GM13977 (cell line): Measurements from ENCODE around the gene BLACAT1.

Source experiments
- DNase-seq: peaks from one replicate; pipeline ENCODE4 v3.0.0; 2012; ENCODE audit warnings: low spot score
- in situ Hi-C: fragments of 300-500 bp; cut with MboI; formaldehyde crosslinking; loops from one replicate; pipeline ENCODE4 v1.12.0; 2022; ENCODE audit warnings: low sequenced_read_pairs, low pct_unique_long_range_greater_than_20kb, mixed read lengths, inconsistent platforms; ENCODE audit not compliant: unreplicated experiment
- TF ChIP-seq, protein P1 (sequence below): IDR thresholded peaks from 2 replicates; pipeline ENCODE4 v1.5.1; 2012; ENCODE audit warnings: mild to moderate bottlenecking, control low read depth; ENCODE audit not compliant: insufficient read depth; ENCODE audit errors: extremely low read depth, missing control alignments

Gene BLACAT1

DNA sequence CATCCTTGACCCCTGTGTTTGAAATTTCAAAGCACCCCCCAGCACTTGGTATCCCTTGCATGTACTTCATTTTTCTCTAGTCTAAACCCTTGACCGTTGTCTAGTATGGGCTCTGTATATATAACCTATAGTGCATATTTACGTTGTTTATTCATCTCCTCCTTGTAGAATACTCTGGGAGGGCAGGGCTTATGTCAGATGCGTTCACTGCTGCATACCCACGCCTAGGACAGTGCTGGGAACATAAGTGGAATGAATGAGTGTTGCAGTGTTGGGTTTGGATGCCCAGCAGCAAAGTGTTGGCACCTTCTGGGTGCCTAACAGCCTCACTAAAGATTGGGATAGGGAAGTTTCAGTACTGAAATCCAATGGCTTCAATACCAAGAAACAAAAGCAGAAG, 17.6 kb upstream of the BLACAT1 start:
- in situ Hi-C loops: no loop called here
- DNase-seq: no peak
- TF ChIP-seq, protein P1, sequence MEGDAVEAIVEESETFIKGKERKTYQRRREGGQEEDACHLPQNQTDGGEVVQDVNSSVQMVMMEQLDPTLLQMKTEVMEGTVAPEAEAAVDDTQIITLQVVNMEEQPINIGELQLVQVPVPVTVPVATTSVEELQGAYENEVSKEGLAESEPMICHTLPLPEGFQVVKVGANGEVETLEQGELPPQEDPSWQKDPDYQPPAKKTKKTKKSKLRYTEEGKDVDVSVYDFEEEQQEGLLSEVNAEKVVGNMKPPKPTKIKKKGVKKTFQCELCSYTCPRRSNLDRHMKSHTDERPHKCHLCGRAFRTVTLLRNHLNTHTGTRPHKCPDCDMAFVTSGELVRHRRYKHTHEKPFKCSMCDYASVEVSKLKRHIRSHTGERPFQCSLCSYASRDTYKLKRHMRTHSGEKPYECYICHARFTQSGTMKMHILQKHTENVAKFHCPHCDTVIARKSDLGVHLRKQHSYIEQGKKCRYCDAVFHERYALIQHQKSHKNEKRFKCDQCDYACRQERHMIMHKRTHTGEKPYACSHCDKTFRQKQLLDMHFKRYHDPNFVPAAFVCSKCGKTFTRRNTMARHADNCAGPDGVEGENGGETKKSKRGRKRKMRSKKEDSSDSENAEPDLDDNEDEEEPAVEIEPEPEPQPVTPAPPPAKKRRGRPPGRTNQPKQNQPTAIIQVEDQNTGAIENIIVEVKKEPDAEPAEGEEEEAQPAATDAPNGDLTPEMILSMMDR: no peak

DNA sequence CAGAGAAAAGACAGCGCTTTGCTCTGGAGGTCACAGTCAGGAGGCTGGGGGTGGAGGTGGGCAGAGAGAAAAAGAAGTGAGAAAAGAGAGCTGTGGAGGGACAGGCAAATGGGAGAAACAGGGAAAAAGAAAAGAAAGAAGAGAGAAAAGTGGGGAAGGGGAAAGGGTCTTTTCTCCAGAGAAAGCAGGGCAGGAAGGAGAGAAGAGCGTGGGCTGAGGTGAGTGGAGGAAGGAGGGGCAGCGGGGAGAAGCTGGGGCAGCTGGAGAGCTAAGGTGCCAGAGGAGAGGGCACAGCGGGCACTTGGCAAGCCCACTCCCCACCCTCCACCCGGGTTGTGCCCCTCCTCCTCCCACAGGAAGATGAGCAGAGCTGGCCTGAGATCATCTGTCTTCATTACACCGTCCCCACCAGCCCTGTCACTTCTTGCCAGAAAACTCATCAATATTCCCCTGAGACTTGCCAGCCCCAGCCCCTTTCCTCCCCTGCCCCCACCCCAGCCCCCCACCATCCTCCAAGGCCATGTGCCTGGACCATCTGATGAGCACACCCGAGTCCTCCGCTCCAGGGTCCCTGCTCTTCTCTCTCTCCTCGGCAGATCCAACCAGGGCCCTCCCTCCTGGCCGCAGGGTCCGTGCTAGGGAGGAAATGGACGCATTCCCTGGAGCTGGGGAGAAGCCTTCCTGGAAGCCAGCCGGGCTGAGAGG, 17.0 kb upstream of the BLACAT1 start:
- in situ Hi-C loops: no loop called here
- TF ChIP-seq, protein P1: no peak
- DNase-seq: no peak

DNA sequence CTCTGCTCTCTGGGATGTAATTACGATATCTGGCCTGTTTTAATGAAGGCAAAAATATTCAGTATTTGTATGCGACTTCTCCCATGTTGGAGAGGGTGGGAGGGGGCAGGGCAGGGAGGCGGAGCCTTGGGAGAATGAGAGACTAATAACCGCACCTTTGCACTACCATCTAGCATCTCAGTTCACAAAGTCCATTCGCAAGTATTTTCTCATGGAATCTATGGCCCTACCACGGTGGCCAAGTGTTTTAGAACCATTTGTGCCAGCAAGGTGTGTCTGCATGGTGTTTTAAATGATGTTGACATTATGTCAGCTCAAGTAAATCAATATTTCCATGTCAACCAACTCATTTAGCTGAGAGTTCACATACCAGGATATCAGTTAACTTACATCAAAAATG, 14.3 kb upstream of the BLACAT1 start:
- TF ChIP-seq, protein P1: no peak
- in situ Hi-C loops: no loop called here
- DNase-seq: no peak

DNA sequence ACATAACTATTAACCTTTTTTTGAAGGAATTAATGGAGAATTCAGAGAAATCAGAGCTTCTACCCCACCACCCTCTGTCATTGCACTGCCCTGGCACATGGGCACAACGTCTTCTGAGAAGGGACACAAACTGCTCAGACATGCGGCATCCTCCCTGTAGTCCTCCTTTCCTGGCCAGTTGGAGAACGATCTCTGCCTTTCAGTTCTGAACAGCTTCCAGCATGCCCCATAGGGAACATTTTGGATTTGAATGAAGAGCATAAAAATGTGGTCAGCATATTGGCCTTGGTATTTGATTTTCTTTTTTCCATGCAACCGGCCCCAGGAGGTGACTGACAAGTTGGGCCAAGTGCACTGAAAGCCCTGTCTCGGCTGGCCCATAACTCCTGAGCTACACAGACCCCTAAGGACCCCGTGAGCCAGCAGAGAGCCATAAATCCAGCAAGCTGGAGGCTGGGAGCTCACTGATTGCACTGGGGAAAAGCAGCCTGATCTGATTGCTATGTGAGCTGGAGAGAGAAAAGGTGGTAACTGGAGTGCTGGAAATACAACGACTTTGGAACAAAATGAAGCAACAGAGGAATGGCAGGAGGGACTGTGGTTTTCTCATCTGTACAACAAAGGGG, 10.9 kb upstream of the BLACAT1 start:
- TF ChIP-seq, protein P1: no peak
- in situ Hi-C loops: no loop called here
- no peak for DNase-seq

DNA sequence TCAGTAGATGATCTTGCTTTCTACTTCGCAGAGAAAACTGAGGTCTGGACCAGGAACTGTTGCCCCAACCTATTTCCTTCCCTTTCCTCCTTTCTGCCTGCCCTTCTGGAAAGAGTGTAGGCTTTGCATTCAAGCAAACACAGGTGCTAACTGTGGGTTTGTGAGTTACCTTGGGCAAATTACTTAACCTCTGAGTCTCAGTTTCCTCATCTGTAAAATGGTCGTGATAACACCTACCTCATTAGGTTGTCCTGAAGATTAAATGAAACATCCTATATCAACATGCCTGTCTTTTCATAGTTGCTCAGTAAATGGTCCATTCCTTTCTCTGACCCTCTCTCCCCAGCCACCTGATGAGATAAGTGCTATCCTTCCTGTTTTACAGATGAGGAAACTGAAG, 9.5 kb upstream of the BLACAT1 start:
- DNase-seq: no peak
- in situ Hi-C loops: no loop called here
- TF ChIP-seq, protein P1: no peak

DNA sequence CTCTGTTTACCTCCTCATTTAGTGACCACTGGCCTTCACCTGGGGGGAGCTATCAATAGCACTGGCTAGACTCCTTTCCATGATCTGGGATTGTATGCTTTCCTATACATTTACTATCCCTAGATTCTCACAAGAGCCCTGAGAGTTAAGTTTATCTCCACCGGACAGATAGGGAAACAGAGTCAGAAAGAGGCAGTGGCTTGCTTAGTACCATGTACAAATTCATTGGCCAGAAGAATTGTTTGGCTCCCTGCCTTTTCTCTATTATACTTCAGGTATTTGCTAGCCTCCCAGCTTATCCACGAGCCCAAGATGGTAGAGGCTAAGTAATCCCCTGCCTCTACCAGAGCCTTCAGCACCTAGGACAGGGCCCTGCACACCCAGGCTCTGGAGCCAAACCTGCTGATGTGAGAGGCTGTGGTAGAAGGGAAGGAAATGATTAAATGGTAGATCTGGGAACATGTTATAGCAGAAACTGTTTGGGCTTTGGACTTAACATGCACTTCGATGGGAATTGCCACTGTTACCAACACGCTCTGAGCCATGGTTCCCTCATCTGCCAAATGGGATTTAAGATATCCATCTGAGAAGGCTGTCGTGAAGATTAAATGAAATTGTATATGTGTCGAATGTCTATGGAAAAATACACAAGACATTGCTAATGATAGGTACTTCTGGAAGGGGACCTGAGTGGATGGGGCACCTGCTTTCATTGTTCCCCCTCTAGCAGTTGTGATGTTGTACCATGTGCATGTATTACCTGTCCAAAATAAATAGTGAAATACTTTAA, 3.1 kb upstream of the BLACAT1 start:
- no peak for DNase-seq
- in situ Hi-C loops: no loop called here
- TF ChIP-seq, protein P1: no peak
